Measurements from ENCODE around the gene ZFYVE27. TPM values are rescaled to one million over a fixed set of nuclear protein-coding genes. Genes with fewer than 3 reads are reported as not detected.

ZFYVE27 gene, protein sequence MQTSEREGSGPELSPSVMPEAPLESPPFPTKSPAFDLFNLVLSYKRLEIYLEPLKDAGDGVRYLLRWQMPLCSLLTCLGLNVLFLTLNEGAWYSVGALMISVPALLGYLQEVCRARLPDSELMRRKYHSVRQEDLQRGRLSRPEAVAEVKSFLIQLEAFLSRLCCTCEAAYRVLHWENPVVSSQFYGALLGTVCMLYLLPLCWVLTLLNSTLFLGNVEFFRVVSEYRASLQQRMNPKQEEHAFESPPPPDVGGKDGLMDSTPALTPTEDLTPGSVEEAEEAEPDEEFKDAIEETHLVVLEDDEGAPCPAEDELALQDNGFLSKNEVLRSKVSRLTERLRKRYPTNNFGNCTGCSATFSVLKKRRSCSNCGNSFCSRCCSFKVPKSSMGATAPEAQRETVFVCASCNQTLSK
- total RNA-seq (2014; rRNA removed; shearing (Covaris generic)) (24.0 and 25.5 TPM in 2 replicates), total RNA-seq (2022) (31.8 and 33.0 TPM in 2 replicates), Bru-seq, nascent RNA (percentile 78 among the genes with signal in this experiment), BruChase-seq, experiment 1, labeled RNA remaining after a 6-hour chase (percentile 82 among the genes with signal in this experiment), BruChase-seq, experiment 2, labeled RNA remaining after a 2-hour chase (percentile 87 among the genes with signal in this experiment)
- long read RNA-seq, partial matches to known transcripts = 10 of 43 reads
- long read RNA-seq, other reads (novel, unspliced or antisense) = 29 of 43 reads

DNA sequence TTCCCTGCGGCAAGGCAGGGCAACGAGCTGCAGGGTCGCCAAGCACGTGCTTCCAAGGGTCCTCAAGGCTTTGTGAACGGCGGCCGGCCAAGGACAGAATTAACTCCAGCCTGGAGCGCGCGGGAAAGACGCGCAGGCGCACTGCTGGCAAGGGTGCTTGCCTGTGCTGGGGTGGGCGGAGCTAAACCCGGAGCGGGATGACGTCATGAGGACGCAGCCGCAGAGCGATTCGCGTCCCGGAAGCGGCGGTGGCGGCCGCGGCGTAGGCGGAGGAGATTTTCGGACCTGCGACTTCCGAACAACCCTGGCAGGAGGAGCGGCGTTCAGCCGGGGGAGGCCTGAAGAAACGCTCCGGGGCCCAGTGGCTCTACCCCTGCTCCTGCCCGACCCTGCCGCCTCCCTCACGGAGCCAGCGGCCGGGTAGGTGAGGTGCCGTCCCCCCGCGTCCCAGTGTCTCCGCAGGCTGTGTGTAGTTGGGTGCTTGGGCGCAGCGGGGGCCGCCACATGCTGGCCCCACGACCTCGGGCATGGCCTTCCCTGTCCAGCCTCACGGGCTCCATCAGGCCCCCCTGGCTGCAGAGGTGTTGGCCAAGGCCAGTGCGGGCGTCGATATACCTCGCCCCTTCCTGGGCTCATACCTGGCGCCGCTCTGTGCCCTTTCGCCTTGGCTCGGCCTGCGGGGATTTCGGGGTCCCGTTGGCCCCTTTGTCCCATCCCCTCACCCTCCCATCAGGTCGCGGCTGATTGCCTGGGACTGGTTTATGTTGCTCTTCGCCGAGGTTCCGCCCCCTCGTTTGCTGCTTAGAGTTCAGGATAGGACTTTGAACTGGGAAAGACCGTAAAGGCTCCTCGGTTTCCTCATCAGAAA, at the start of gene ZFYVE27:
Gene ZFYVE27 (plus strand): TSS at position 227 of the 868 bp plus-strand sequence. CDS start 1,350 bp downstream, outside the sequence.
- TF ChIP-seq EZH2phosphoT487 (IDR thresholded peaks at IDR 0.05; ENCODE audit: borderline replicate concordance, low read depth, low read length) = no peak
- TF ChIP-seq, protein P1, sequence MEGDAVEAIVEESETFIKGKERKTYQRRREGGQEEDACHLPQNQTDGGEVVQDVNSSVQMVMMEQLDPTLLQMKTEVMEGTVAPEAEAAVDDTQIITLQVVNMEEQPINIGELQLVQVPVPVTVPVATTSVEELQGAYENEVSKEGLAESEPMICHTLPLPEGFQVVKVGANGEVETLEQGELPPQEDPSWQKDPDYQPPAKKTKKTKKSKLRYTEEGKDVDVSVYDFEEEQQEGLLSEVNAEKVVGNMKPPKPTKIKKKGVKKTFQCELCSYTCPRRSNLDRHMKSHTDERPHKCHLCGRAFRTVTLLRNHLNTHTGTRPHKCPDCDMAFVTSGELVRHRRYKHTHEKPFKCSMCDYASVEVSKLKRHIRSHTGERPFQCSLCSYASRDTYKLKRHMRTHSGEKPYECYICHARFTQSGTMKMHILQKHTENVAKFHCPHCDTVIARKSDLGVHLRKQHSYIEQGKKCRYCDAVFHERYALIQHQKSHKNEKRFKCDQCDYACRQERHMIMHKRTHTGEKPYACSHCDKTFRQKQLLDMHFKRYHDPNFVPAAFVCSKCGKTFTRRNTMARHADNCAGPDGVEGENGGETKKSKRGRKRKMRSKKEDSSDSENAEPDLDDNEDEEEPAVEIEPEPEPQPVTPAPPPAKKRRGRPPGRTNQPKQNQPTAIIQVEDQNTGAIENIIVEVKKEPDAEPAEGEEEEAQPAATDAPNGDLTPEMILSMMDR (conservative IDR thresholded peaks at IDR 0.05; ENCODE audit: low read length) = no peak
- intact Hi-C loops (cut with micrococcal nuclease; ENCODE audit: unreplicated experiment) = no loop called here
- Histone ChIP-seq H3K9me2 (ENCODE audit: insufficient read depth, low read length) (no peaks in the 10 kb centered on the region), H3K27ac (ENCODE audit: low read depth, low read length, poor library complexity, severe bottlenecking) (peak within 1 kb of the TSS; percentile 39), H3K79me2 (ENCODE audit: insufficient read depth, low read depth, low read length) (peaks cover 27% of the 10 kb centered on the region; the same call in 1 of the 2 replicates), H3K4me2 (ENCODE audit: low read length) (peak within 1 kb of the TSS; percentile 81), H3K4me1 (ENCODE audit: insufficient read depth, low read length, poor library complexity, severe bottlenecking) (peaks cover 24% of the 10 kb centered on the region), H3K36me3 (ENCODE audit: insufficient read depth, low read length) (peaks cover 30% of the 10 kb centered on the region), H4K20me1 (ENCODE audit: insufficient read depth, low read length) (no peaks in the 10 kb centered on the region), H2AFZ (ENCODE audit: low read length) (peak within 1 kb of the TSS; percentile 94), H3K9me3 (ENCODE audit: low read length) (no peaks in the 10 kb centered on the region), H3K4me3 (ENCODE audit: low read depth, low read length, poor library complexity, severe bottlenecking) (peak within 1 kb of the TSS; percentile 88)
- ChIA-PET CTCF (ENCODE audit: unreplicated experiment) (interaction anchor here (1.0 to 1.4 kb wide), 3 partner anchors 51 to 106 kb away, joined by 3 to 12 read pairs (median 3); partner anchors contain the start of gene AVPI1), POLR2A (interaction anchor here (0.5 to 2.0 kb wide), 9 partner anchors 10 to 139 kb away, joined by 3 to 18 read pairs (median 4); partner anchors contain the start of gene AVPI1)
- DNase-seq (ENCODE audit: low spot score) = peak; percentile 95
- BruUV-seq (replicated peaks) = no TSS peak

DNA sequence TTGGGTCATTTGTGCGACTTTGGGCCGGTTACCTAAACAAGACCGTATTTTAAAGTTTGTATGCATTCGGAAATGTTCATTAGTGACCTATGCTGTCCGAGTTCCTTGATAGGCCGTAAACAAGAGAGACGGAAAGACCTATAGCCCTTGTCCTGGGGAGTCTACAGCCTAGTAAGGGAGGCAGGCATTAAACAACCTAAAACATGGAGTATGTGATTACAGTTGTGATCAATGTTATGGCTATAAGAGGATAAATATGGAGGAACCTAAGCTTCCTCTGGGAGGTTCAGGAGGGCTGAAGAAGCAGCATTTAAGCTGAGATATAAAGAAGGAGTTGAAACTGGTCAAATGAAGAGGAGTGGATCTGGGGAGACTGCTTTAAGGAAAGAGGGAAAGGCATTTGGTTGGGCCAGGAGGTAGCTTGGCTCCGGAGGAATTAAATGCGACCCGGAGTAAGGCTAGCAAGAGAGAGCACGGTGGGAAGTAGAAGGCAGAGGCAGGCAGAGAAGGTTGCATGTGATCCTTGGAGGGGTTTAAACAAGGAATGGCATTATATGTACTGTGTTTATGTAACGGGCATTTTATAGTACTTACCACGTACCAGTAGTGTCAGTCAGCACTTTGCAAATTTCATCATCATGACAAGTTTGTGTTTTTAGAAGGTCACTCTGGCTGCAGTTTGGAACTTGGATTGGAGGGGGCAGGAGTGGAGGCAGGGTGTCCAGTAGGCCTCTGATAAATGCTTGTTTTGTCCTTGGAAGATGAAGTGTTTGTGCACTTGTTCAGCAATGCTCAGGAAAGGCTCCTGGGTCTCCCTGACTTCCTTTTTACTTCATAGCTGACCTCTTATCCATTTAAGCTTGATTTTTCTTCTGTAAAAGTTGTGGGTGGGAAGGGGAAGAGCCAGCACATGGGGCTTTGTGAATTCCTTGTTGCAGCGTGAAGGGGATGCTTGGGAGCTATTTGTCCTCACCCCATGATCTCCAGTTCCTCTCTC, 48.8 kb upstream of the ZFYVE27 start:
- Histone ChIP-seq H2AFZ (ENCODE audit: low read length) (peak overlapping the region; percentile 97), H3K4me3 (ENCODE audit: low read depth, low read length, poor library complexity, severe bottlenecking) (peak overlapping the region; percentile 70), H3K4me1 (ENCODE audit: insufficient read depth, low read length, poor library complexity, severe bottlenecking) (peaks cover 17% of the 10 kb centered on the region), H3K36me3 (ENCODE audit: insufficient read depth, low read length) (no peaks in the 10 kb centered on the region), H3K27ac (ENCODE audit: low read depth, low read length, poor library complexity, severe bottlenecking) (no peak overlapping the region), H4K20me1 (ENCODE audit: insufficient read depth, low read length) (no peaks in the 10 kb centered on the region), H3K9me2 (ENCODE audit: insufficient read depth, low read length) (no peaks in the 10 kb centered on the region), H3K79me2 (ENCODE audit: insufficient read depth, low read depth, low read length) (no peaks in the 10 kb centered on the region), H3K9me3 (ENCODE audit: low read length) (no peaks in the 10 kb centered on the region), H3K4me2 (ENCODE audit: low read length) (peak overlapping the region; percentile 78)
- no TSS peak for BruUV-seq (replicated peaks)
- ChIA-PET POLR2A (interaction anchor here (0.6 to 1.9 kb wide), 4 partner anchors 16 to 181 kb away, joined by 3 to 18 read pairs (median 3); partner anchors contain the start of gene ZFYVE27), CTCF (ENCODE audit: unreplicated experiment) (interaction anchor here (2.2 kb wide), 1 partner anchor 11 kb away, joined by 10 read pairs; no protein-coding TSS in a partner anchor)
- TF ChIP-seq, protein P1 (conservative IDR thresholded peaks at IDR 0.05; ENCODE audit: low read length) = no peak
- no peak for TF ChIP-seq EZH2phosphoT487 (IDR thresholded peaks at IDR 0.05; ENCODE audit: borderline replicate concordance, low read depth, low read length)
- intact Hi-C loops (cut with micrococcal nuclease; ENCODE audit: unreplicated experiment) = loop anchor here (2.0 to 10.0 kb wide), 2 partner anchors 43 to 177 kb away; no protein-coding TSS in a partner anchor
- DNase-seq (ENCODE audit: low spot score) = no peak

Measured in OCI-LY7 (cell line).